HepG2 (cell line): ENCODE measurements around the gene TBC1D14. TPM values are rescaled to one million over a fixed set of nuclear protein-coding genes. Genes with fewer than 3 reads are reported as not detected.

ENCODE experiments used
- ARNT2 ChIP-seq: sonication (generic); formaldehyde crosslinking; IDR thresholded peaks from 2 replicates; pipeline ENCODE4 v1.8.0; 2022; ENCODE audit warnings: mild to moderate bottlenecking, low read depth, missing genetic modification reagents, moderate library complexity
- DMAP1 ChIP-seq: IDR thresholded peaks from 2 replicates; pipeline ENCODE4 v1.6.1; 2016
- HNRNPL ChIP-seq: fragments of 200-400 bp; formaldehyde crosslinking; IDR thresholded peaks from 2 replicates; pipeline ENCODE4 v1.6.1; 2017; ENCODE audit warnings: mild to moderate bottlenecking, low read depth, low read length
- HNRNPLL ChIP-seq: fragments of 200-400 bp; formaldehyde crosslinking; IDR thresholded peaks from 2 replicates; pipeline ENCODE4 v1.6.1; 2017; ENCODE audit warnings: mild to moderate bottlenecking, low read depth, low read length; ENCODE audit not compliant: poor library complexity, severe bottlenecking
- HOXA3 ChIP-seq: sonication (generic); formaldehyde crosslinking; IDR thresholded peaks from 2 replicates; pipeline ENCODE4 v1.5.0; 2020; ENCODE audit warnings: missing genetic modification reagents
- MED13 ChIP-seq: sonication (generic); formaldehyde crosslinking; IDR thresholded peaks from 2 replicates; pipeline ENCODE4 v1.5.0; 2020; ENCODE audit warnings: missing genetic modification reagents
- MZF1 ChIP-seq: sonication (generic); formaldehyde crosslinking; IDR thresholded peaks from 2 replicates; pipeline ENCODE4 v1.8.1; 2023; ENCODE audit warnings: mild to moderate bottlenecking, missing genetic modification reagents, borderline replicate concordance
- NR1H2 ChIP-seq: sonication (generic); formaldehyde crosslinking; IDR thresholded peaks from 2 replicates; pipeline ENCODE4 v1.8.1; 2022; ENCODE audit warnings: low read depth, missing genetic modification reagents, borderline replicate concordance
- RBM39 ChIP-seq: fragments of 200-400 bp; formaldehyde crosslinking; IDR thresholded peaks from one replicate; pipeline ENCODE4 v1.6.1; 2018; ENCODE audit warnings: antibody characterized with exemption, mild to moderate bottlenecking, low read depth, low read length; ENCODE audit not compliant: poor library complexity, severe bottlenecking
- SOX6 ChIP-seq, 2 experiments: fragments of 450-650 bp in 1 of 2; sonication (generic) in 1 of 2; formaldehyde crosslinking in 1 of 2; IDR thresholded peaks; 2 replicates each; pipeline versions ENCODE4 v1.4.0 to v1.6.1; 2017 to 2020; ENCODE audit warnings: antibody characterized with exemption in 1 of 2, mild to moderate bottlenecking in 1 of 2, missing genetic modification reagents in 1 of 2
- STAG1 ChIP-seq: sonication (generic); formaldehyde crosslinking; IDR thresholded peaks from 2 replicates; pipeline ENCODE4 v1.4.0; 2020; ENCODE audit warnings: missing genetic modification reagents
- ZNF274 ChIP-seq: sonication (generic); formaldehyde crosslinking; IDR thresholded peaks from 2 replicates; pipeline ENCODE4 v1.5.1; 2020; ENCODE audit warnings: mild to moderate bottlenecking, missing genetic modification reagents
- ZNF569 ChIP-seq: sonication (generic); formaldehyde crosslinking; IDR thresholded peaks from 2 replicates; pipeline ENCODE4 v1.5.0; 2020; ENCODE audit warnings: mild to moderate bottlenecking, missing genetic modification reagents, moderate library complexity, borderline replicate concordance
- polyA plus RNA-seq, 8 experiments: library from polyadenylated mRNA; depleted of rRNA in 3 of 8; stranded (reverse) in 7 of 8; unstranded in 1 of 8; fragments of >200 nt; fragmentation: Illumina TruSeq in 4 of 8; extraction: Trizol in 4 of 8; gene quantifications; 2 replicates each; pipeline versions ENCODE4 v1.2.1 to v1.2.3, GENCODE V29; 2011 to 2016; ENCODE audit warnings: low read depth in 4 of 8, missing spikeins in 1 of 8, mixed read lengths in 1 of 8; ENCODE audit not compliant: insufficient read depth in 1 of 8
- total RNA-seq, 5 experiments: library from RNA; depleted of rRNA; stranded (reverse); fragments of >200 nt; fragmentation: Illumina TruSeq; extraction: Trizol; gene quantifications; 2 replicates each; pipeline ENCODE4 v1.2.3, GENCODE V29; 2016; ENCODE audit warnings: low read depth in 1 of 5
- TF ChIP-seq, protein P1 (sequence below): sonication (generic); formaldehyde crosslinking; conservative IDR thresholded peaks from 2 replicates; pipeline ENCODE4 v1.4.0; 2020; ENCODE audit warnings: missing genetic modification reagents
- TF ChIP-seq, protein P2 (sequence below): sonication (generic); formaldehyde crosslinking; IDR thresholded peaks from 2 replicates; pipeline ENCODE4 v1.5.0; 2020; ENCODE audit warnings: missing genetic modification reagents
- TF ChIP-seq, protein P3 (sequence below): sonication (generic); formaldehyde crosslinking; IDR thresholded peaks from 2 replicates; pipeline ENCODE4 v1.8.0; 2022; ENCODE audit warnings: mild to moderate bottlenecking, missing genetic modification reagents, borderline replicate concordance
- TF ChIP-seq, protein P4 (sequence below): sonication (generic); formaldehyde crosslinking; IDR thresholded peaks from 2 replicates; pipeline ENCODE4 v1.4.0; 2020; ENCODE audit warnings: missing genetic modification reagents
- TF ChIP-seq, protein P5 (sequence below): sonication (generic); formaldehyde crosslinking; IDR thresholded peaks from 2 replicates; pipeline ENCODE4 v1.8.0; 2022; ENCODE audit warnings: missing genetic modification reagents, mild to moderate bottlenecking, borderline replicate concordance

TBC1D14 gene
- total and polyA plus RNA-seq, 2 of the 13 experiments (the other 11 are each of a cell fraction or from before 2014, with no cell fraction given): 29.5 to 46.5 TPM

DNA sequence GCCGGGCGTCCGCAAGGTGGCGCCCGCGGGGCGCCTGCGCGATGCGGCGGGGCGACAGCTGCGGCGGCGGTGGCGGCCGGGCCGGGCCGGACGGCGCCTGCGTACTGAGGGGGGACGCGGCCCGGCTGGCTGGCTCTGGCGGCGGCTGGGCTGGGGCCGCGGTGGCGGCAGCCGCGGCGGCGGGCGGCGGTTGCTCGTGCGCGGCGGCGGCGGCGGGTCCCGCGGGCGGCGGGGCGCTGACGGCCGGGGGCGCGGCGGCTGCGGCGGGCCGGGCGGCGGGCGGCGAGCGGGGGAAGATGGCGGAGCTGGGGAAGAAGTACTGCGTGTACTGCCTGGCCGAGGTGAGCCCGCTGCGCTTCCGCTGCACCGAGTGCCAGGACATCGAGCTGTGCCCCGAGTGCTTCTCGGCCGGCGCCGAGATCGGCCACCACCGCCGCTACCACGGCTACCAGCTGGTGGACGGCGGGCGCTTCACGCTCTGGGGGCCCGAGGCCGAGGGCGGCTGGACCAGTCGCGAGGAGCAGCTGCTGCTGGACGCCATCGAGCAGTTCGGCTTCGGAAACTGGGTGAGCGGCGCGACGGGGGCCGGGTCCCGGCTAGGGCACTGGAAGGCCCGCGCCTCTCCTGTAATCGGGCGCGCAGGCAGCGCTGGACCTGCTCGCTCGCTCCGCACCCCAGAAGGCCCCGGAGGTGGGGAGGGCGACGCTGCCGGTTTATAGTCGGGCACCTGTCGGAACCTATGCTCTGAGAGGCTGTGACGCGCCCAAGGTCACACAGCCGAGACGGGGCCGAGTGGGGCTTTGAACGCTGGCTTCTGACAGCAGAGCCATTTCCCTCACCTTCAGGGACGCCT, 133.9 kb downstream of the TBC1D14 start, which contains the start of gene TADA2B (continued):
- TF ChIP-seq, protein P1, sequence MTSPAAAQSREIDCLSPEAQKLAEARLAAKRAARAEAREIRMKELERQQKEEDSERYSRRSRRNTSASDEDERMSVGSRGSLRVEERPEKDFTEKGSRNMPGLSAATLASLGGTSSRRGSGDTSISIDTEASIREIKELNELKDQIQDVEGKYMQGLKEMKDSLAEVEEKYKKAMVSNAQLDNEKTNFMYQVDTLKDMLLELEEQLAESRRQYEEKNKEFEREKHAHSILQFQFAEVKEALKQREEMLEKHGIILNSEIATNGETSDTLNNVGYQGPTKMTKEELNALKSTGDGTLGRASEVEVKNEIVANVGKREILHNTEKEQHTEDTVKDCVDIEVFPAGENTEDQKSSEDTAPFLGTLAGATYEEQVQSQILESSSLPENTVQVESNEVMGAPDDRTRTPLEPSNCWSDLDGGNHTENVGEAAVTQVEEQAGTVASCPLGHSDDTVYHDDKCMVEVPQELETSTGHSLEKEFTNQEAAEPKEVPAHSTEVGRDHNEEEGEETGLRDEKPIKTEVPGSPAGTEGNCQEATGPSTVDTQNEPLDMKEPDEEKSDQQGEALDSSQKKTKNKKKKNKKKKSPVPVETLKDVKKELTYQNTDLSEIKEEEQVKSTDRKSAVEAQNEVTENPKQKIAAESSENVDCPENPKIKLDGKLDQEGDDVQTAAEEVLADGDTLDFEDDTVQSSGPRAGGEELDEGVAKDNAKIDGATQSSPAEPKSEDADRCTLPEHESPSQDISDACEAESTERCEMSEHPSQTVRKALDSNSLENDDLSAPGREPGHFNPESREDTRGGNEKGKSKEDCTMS (CRISPR knock-in tag): no peak
- TF ChIP-seq ARNT2 (CRISPR knock-in tag) (no peak), HNRNPL (no peak), DMAP1 (CRISPR knock-in tag) (peak; percentile 23; the same call in 1 of the 2 replicates), HNRNPLL (peak; percentile 42), HOXA3 (peak; percentile 15), MZF1 (CRISPR knock-in tag) (no peak), ZNF274 (CRISPR knock-in tag) (peak; percentile 70; the same call in 1 of the 2 replicates), SOX6 (IDR thresholded peaks at IDR 0.05) (no peak), SOX6 (CRISPR knock-in tag; IDR thresholded peaks at IDR 0.05) (peak; percentile 14; the same call in 1 of the 2 replicates), ZNF569 (CRISPR knock-in tag) (no peak), RBM39 (peak; percentile 60), MED13 (CRISPR knock-in tag) (peak; percentile 60; the same call in 1 of the 2 replicates), NR1H2 (peak; percentile 85; the same call in 1 of the 2 replicates), STAG1 (CRISPR knock-in tag) (peak; percentile 20; the same call in 1 of the 2 replicates)
- TF ChIP-seq, protein P2, sequence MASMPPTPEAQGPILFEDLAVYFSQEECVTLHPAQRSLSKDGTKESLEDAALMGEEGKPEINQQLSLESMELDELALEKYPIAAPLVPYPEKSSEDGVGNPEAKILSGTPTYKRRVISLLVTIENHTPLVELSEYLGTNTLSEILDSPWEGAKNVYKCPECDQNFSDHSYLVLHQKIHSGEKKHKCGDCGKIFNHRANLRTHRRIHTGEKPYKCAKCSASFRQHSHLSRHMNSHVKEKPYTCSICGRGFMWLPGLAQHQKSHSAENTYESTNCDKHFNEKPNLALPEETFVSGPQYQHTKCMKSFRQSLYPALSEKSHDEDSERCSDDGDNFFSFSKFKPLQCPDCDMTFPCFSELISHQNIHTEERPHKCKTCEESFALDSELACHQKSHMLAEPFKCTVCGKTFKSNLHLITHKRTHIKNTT: no peak
- TF ChIP-seq, protein P3, sequence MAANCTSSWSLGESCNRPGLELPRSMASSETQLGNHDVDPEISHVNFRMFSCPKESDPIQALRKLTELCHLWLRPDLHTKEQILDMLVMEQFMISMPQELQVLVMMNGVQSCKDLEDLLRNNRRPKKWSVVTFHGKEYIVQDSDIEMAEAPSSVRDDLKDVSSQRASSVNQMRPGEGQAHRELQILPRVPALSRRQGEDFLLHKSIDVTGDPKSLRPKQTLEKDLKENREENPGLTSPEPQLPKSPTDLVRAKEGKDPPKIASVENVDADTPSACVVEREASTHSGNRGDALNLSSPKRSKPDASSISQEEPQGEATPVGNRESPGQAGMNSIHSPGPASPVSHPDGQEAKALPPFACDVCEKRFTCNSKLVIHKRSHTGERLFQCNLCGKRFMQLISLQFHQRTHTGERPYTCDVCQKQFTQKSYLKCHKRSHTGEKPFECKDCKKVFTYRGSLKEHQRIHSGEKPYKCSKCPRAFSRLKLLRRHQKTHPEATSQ (CRISPR knock-in tag): no peak
- TF ChIP-seq, protein P4, sequence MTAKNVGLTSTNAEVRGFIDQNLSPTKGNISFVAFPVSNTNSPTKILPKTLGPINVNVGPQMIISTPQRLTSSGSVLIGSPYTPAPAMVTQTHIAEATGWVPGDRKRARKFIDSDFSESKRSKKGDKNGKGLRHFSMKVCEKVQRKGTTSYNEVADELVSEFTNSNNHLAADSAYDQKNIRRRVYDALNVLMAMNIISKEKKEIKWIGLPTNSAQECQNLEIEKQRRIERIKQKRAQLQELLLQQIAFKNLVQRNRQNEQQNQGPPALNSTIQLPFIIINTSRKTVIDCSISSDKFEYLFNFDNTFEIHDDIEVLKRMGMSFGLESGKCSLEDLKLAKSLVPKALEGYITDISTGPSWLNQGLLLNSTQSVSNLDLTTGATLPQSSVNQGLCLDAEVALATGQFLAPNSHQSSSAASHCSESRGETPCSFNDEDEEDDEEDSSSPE (CRISPR knock-in tag): no peak
- TF ChIP-seq, protein P5, sequence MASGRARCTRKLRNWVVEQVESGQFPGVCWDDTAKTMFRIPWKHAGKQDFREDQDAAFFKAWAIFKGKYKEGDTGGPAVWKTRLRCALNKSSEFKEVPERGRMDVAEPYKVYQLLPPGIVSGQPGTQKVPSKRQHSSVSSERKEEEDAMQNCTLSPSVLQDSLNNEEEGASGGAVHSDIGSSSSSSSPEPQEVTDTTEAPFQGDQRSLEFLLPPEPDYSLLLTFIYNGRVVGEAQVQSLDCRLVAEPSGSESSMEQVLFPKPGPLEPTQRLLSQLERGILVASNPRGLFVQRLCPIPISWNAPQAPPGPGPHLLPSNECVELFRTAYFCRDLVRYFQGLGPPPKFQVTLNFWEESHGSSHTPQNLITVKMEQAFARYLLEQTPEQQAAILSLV: peak; percentile 44; the same call in 1 of the 2 replicates
